ENCODE results near the gene NT5DC2. TPM values are rescaled to one million over a fixed set of nuclear protein-coding genes. Genes with fewer than 3 reads are reported as not detected.

The NT5DC2 gene
- total RNA-seq, 4 donors from 2014 or later, result 5.1 to 17.3 (median 14.7) TPM

DNA sequence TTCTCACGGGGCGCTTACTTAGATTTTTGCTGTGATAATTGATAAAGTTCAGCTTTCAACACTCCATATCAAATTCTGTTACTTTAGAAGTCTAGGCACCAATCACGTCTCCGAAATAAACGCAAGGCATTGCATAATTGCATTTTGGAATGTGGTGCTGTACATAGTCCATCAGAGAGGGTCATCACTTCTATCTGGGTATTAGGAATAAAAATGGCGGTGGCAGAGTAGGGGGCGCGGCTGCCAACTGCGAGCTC is 2.4 kb upstream of the NT5DC2 start:
- Histone ChIP-seq H3K27ac (peak overlapping the region in 3 of 4 donors; percentile 26 to 75 (median 26)), H3K4me3 (peak overlapping the region; percentile 37 to 63 (median 60)), H3K36me3 (peaks cover 0 to 8% (median 0%) of the 10 kb centered on the region in 3 donors), H3K9me3 (no peaks in the 10 kb centered on the region), H3K4me1 (peaks cover 4 to 42% (median 20%) of the 10 kb centered on the region in 4 donors), H3K27me3 (no peaks in the 10 kb centered on the region)
- no peak for DNase-seq
- no peak for TF ChIP-seq CTCF (IDR thresholded peaks at IDR 0.05)
- no peak for TF ChIP-seq POLR2A (IDR thresholded peaks at IDR 0.05)

DNA sequence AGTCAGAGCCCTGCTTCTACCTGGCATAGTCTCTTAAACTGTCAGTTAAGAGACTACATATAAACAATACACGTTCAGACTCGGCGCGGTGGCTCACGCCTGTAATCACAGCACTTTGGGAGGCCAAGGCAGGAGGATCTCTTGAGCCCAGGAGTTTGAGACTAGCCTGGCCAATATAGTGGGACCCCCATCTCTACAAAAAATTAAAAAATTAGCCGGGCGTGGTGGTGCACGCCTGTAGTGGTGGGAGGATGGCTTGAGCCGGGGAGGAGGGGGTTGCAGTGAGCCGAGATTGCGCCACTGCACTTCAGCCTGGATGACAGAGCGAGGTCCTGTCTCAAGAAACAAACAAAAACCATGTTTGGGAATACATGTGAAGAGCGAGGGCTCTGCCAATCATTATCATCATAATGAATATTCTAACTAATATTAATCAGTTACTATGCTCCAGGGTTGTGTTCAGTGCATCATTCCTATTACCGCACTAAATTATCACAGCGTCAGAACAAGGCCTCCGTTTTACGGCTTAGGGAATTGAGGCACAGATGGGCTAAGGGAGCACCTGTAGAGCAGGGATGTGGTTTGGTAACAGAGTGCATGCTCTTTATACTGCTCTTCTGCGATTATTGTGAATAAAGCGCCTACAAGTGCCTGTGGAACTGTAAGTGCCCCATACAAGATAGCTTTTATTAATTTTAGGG is 1.9 kb upstream of the NT5DC2 start:
- peak in 1 of 3 donors; percentile 45 for DNase-seq
- TF ChIP-seq CTCF (IDR thresholded peaks at IDR 0.05), result no peak
- TF ChIP-seq POLR2A (IDR thresholded peaks at IDR 0.05), result no peak
- Histone ChIP-seq H3K4me3 (peak overlapping the region; percentile 37 to 63 (median 60)), H3K36me3 (peaks cover 0 to 3% (median 0%) of the 10 kb centered on the region in 3 donors), H3K27ac (peak overlapping the region in 3 of 4 donors; percentile 26 to 75 (median 26)), H3K27me3 (no peaks in the 10 kb centered on the region), H3K4me1 (peaks cover 4 to 42% (median 20%) of the 10 kb centered on the region in 4 donors), H3K9me3 (no peaks in the 10 kb centered on the region)

GRCh38 chr3:52534281-52535183 is 875 bp upstream of the NT5DC2 start:
- Histone ChIP-seq H3K36me3 (no peaks in the 10 kb centered on the region), H3K27me3 (no peaks in the 10 kb centered on the region), H3K9me3 (no peaks in the 10 kb centered on the region), H3K27ac (peak overlapping the region; percentile 60 to 71 (median 64)), H3K4me1 (peaks cover 4 to 42% (median 20%) of the 10 kb centered on the region in 4 donors), H3K4me3 (peak overlapping the region; percentile 49 to 76 (median 66))
- TF ChIP-seq POLR2A (IDR thresholded peaks at IDR 0.05), result no peak
- no peak for TF ChIP-seq CTCF (IDR thresholded peaks at IDR 0.05)
- DNase-seq, result peak in 2 of 3 donors; percentile 48 to 55

- TF ChIP-seq CTCF (IDR thresholded peaks at IDR 0.05) (no peak), POLR2A (IDR thresholded peaks at IDR 0.05) (no peak)
- Histone ChIP-seq H3K9me3 (no peaks in the 10 kb centered on the region), H3K27me3 (no peaks in the 10 kb centered on the region), H3K4me3 (peak overlapping the region; percentile 56 to 76 (median 73)), H3K36me3 (peaks cover 0 to 3% (median 0%) of the 10 kb centered on the region in 3 donors), H3K27ac (peak overlapping the region in 3 of 4 donors; percentile 28 to 57 (median 53)), H3K4me1 (peaks cover 4 to 30% (median 16%) of the 10 kb centered on the region in 4 donors)
- DNase-seq, result peak in 2 of 3 donors; percentile 54 to 61
Measured at GRCh38 chr3:52532838-52533622, 627 bp downstream of the NT5DC2 start.

- Histone ChIP-seq H3K27ac (peak overlapping the region in 2 of 4 donors; percentile 28 to 57), H3K4me1 (peaks cover 0 to 24% (median 14%) of the 10 kb centered on the region in 4 donors), H3K9me3 (no peaks in the 10 kb centered on the region), H3K36me3 (peaks cover 0 to 7% (median 0%) of the 10 kb centered on the region in 3 donors), H3K27me3 (no peaks in the 10 kb centered on the region), H3K4me3 (peak overlapping the region; percentile 56 to 76 (median 73))
- TF ChIP-seq CTCF (IDR thresholded peaks at IDR 0.05) (no peak), POLR2A (IDR thresholded peaks at IDR 0.05) (no peak)
- DNase-seq, result peak in 2 of 3 donors; percentile 42 to 59
Measured at GRCh38 chr3:52532517-52532837, 1.2 kb downstream of the NT5DC2 start.
